ENCODE results near the gene TREM2.

DNA sequence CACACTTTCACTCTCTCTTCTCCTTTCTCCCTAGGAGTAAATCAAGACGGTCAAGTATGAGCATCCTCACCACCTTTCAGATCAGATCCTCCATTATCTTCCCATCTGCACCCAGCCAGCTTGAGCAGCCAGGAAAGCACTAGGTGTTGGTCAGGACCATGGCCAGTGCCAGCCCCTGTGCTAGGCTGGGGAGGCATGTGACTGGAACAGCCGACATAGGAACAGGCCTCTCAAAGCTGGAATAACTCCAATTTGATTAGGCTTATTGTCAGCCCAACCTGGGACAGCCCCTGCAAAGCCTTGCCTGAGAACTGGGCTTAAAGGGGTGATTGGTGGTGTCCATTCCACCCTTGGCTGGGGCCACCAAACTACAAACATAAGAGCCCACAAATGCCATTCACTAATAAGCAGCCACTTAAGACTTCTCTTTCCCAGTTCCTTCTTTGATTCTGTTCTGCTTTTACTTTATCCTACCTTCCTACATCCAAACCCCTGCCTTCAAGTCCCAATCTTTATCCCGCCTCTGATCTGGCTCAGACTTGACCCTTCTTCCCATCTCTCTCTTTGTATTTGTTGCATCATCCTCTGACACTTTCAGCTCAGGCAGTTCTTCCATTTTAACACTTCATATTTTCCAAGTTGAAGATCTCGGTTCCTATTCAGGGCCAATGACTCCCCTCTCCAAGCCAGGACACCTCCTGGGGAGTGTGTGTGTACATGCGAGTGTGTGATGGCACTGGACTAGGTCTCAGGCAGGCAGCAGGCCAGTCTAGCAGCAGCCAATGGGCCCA is 4.5 kb upstream of the TREM2 start:
- TF ChIP-seq, protein P1, sequence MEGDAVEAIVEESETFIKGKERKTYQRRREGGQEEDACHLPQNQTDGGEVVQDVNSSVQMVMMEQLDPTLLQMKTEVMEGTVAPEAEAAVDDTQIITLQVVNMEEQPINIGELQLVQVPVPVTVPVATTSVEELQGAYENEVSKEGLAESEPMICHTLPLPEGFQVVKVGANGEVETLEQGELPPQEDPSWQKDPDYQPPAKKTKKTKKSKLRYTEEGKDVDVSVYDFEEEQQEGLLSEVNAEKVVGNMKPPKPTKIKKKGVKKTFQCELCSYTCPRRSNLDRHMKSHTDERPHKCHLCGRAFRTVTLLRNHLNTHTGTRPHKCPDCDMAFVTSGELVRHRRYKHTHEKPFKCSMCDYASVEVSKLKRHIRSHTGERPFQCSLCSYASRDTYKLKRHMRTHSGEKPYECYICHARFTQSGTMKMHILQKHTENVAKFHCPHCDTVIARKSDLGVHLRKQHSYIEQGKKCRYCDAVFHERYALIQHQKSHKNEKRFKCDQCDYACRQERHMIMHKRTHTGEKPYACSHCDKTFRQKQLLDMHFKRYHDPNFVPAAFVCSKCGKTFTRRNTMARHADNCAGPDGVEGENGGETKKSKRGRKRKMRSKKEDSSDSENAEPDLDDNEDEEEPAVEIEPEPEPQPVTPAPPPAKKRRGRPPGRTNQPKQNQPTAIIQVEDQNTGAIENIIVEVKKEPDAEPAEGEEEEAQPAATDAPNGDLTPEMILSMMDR (IDR thresholded peaks at IDR 0.05), result no peak
- TF ChIP-seq POLR2A (IDR thresholded peaks at IDR 0.05), result no peak
